Neural progenitor cell (in vitro differentiated cells): ENCODE data around the gene NR3C2.

Source experiments
- EZH2 ChIP-seq: fragments of 200-600 bp; sonication (generic); IDR thresholded peaks from 2 replicates; pipeline ENCODE4 v1.6.1; 2017; ENCODE audit warnings: antibody characterized with exemption, mild to moderate bottlenecking, moderate library complexity
- TF ChIP-seq, protein P1 (sequence below): fragments of 200-600 bp; sonication (generic); IDR thresholded peaks from 2 replicates; pipeline ENCODE4 v1.5.1; 2017; ENCODE audit warnings: antibody characterized with exemption, mild to moderate bottlenecking

DNA sequence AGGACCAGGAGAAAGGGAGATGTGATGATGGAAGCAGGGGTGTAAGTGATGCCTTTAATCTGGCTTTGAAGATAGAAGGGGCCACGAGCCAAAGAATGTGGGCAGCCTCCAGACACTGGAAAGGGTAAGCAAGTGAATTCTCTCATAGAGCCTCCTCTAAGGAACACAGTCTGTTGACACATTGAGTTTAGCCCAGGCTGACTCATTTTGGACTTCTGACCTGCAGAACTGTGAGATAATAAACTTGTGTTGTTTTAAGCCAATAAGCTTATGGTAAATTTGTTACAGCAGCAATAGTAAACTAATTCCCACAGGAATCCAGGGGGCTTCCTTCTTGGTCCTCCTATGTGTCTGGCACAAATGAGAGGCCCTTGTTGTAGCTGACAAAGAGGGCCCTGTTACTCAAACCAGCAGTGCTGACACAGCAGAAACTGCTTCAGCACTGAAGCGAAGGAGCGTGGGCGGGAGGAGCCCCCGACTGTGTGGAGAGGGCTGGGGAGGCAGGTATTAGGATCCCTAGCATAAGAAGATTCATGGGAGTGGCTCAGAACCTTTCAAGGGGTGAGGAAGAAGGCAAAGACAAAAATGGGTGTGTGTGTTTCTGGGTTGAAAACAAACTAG is 268.7 kb downstream of the NR3C2 start:
- TF ChIP-seq, protein P1, sequence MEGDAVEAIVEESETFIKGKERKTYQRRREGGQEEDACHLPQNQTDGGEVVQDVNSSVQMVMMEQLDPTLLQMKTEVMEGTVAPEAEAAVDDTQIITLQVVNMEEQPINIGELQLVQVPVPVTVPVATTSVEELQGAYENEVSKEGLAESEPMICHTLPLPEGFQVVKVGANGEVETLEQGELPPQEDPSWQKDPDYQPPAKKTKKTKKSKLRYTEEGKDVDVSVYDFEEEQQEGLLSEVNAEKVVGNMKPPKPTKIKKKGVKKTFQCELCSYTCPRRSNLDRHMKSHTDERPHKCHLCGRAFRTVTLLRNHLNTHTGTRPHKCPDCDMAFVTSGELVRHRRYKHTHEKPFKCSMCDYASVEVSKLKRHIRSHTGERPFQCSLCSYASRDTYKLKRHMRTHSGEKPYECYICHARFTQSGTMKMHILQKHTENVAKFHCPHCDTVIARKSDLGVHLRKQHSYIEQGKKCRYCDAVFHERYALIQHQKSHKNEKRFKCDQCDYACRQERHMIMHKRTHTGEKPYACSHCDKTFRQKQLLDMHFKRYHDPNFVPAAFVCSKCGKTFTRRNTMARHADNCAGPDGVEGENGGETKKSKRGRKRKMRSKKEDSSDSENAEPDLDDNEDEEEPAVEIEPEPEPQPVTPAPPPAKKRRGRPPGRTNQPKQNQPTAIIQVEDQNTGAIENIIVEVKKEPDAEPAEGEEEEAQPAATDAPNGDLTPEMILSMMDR, result no peak
- no peak for TF ChIP-seq EZH2
